HepG2 (cell line): ENCODE measurements around the gene AP4M1. TPM values are rescaled to one million over a fixed set of nuclear protein-coding genes. Genes with fewer than 3 reads are reported as not detected.
A peak's percentile ranks its signal among the peaks of the same experiment; 100 is the strongest.

ENCODE experiments used
- ARID5B ChIP-seq: IDR thresholded peaks from 2 replicates; pipeline ENCODE4 v1.4.0; 2020; ENCODE audit warnings: mild to moderate bottlenecking, missing genetic modification reagents
- ATRX ChIP-seq: sonication (generic); formaldehyde crosslinking; IDR thresholded peaks from 2 replicates; pipeline ENCODE4 v1.4.0; 2020; ENCODE audit warnings: missing genetic modification reagents, borderline replicate concordance
- CBX1 ChIP-seq: IDR thresholded peaks from one replicate; pipeline ENCODE4 v1.6.1; 2016; ENCODE audit warnings: antibody characterized with exemption, low read depth
- CBX2 ChIP-seq, 2 experiments: fragments of 200-600 bp in 1 of 2; sonication (generic); formaldehyde crosslinking in 1 of 2; IDR thresholded peaks; 2 replicates each; pipeline versions ENCODE4 v1.7.0 to v1.8.1; 2018 to 2022; ENCODE audit warnings: low read depth in 2 of 2, low read length in 1 of 2, mild to moderate bottlenecking in 1 of 2, missing genetic modification reagents in 1 of 2
- EZH2 ChIP-seq: conservative IDR thresholded peaks from 2 replicates; pipeline ENCODE4 v1.6.1; 2012; ENCODE audit warnings: mild to moderate bottlenecking, low read depth, low read length, moderate library complexity
- FOXP1 ChIP-seq, 2 experiments: fragments of 450-650 bp in 1 of 2; IDR thresholded peaks; 2 replicates each; pipeline ENCODE4 v1.6.1; 2017 to 2018; ENCODE audit warnings: antibody characterized with exemption in 1 of 2
- JUN ChIP-seq: sonication (generic); formaldehyde crosslinking; IDR thresholded peaks from 2 replicates; pipeline ENCODE4 v1.4.0; 2020; ENCODE audit warnings: mild to moderate bottlenecking, missing genetic modification reagents
- NCOA5 ChIP-seq: sonication (generic); formaldehyde crosslinking; IDR thresholded peaks from 2 replicates; pipeline ENCODE4 v1.4.0; 2020; ENCODE audit warnings: missing genetic modification reagents
- NFYC ChIP-seq: IDR thresholded peaks from 2 replicates; pipeline ENCODE4 v1.6.1; 2016; ENCODE audit warnings: missing genetic modification reagents, missing compliant biosample characterization
- PLSCR1 ChIP-seq: sonication (generic); formaldehyde crosslinking; IDR thresholded peaks from 2 replicates; pipeline ENCODE4 v1.5.0; 2020; ENCODE audit warnings: missing genetic modification reagents, mild to moderate bottlenecking, borderline replicate concordance
- SNAI1 ChIP-seq: sonication (generic); formaldehyde crosslinking; IDR thresholded peaks from 2 replicates; pipeline ENCODE4 v1.5.0; 2020; ENCODE audit warnings: mild to moderate bottlenecking, missing genetic modification reagents, borderline replicate concordance
- SP140L ChIP-seq: sonication (generic); formaldehyde crosslinking; IDR thresholded peaks from 2 replicates; pipeline ENCODE4 v1.4.0; 2020; ENCODE audit warnings: missing genetic modification reagents, borderline replicate concordance
- THAP7 ChIP-seq: sonication (generic); formaldehyde crosslinking; IDR thresholded peaks from 2 replicates; pipeline ENCODE4 v1.8.1; 2023; ENCODE audit warnings: mild to moderate bottlenecking, missing genetic modification reagents
- THYN1 ChIP-seq: sonication (generic); formaldehyde crosslinking; IDR thresholded peaks from 2 replicates; pipeline ENCODE4 v1.8.1; 2023; ENCODE audit warnings: low read depth, mild to moderate bottlenecking, moderate library complexity, missing genetic modification reagents, borderline replicate concordance
- TOE1 ChIP-seq: sonication (generic); formaldehyde crosslinking; IDR thresholded peaks from 2 replicates; pipeline ENCODE4 v1.4.0; 2020; ENCODE audit warnings: mild to moderate bottlenecking, missing genetic modification reagents
- USF2 ChIP-seq, 2 experiments: sonication (generic) in 1 of 2; formaldehyde crosslinking in 1 of 2; IDR thresholded peaks; 2 replicates each; pipeline versions ENCODE4 v1.5.1 to v1.6.1; 2011 to 2020; ENCODE audit warnings: borderline replicate concordance in 1 of 2, low read depth in 1 of 2, low read length in 1 of 2, mild to moderate bottlenecking in 1 of 2, missing genetic modification reagents in 1 of 2, moderate library complexity in 1 of 2
- ZNF326 ChIP-seq: sonication (generic); formaldehyde crosslinking; IDR thresholded peaks from 2 replicates; pipeline ENCODE4 v1.4.0; 2020; ENCODE audit warnings: missing genetic modification reagents, borderline replicate concordance
- ZNF430 ChIP-seq: sonication (generic); formaldehyde crosslinking; IDR thresholded peaks from 2 replicates; pipeline ENCODE4 v1.9.0; 2021; ENCODE audit warnings: mild to moderate bottlenecking, missing genetic modification reagents
- ZNF558 ChIP-seq: sonication (generic); formaldehyde crosslinking; IDR thresholded peaks from 2 replicates; pipeline ENCODE4 v1.9.0; 2022; ENCODE audit warnings: mild to moderate bottlenecking, missing genetic modification reagents, borderline replicate concordance
- ZNF672 ChIP-seq: sonication (generic); formaldehyde crosslinking; IDR thresholded peaks from 2 replicates; pipeline ENCODE4 v1.8.1; 2022; ENCODE audit warnings: missing genetic modification reagents
- ZNF772 ChIP-seq: sonication (generic); formaldehyde crosslinking; IDR thresholded peaks from 2 replicates; pipeline ENCODE4 v1.5.0; 2020; ENCODE audit warnings: mild to moderate bottlenecking, missing genetic modification reagents
- polyA plus RNA-seq, 8 experiments: library from polyadenylated mRNA; depleted of rRNA in 3 of 8; stranded (reverse) in 7 of 8; unstranded in 1 of 8; fragments of >200 nt; fragmentation: Illumina TruSeq in 4 of 8; extraction: Trizol in 4 of 8; gene quantifications; 2 replicates each; pipeline versions ENCODE4 v1.2.1 to v1.2.3, GENCODE V29; 2011 to 2016; ENCODE audit warnings: low read depth in 4 of 8, missing spikeins in 1 of 8, mixed read lengths in 1 of 8; ENCODE audit not compliant: insufficient read depth in 1 of 8
- total RNA-seq, 5 experiments: library from RNA; depleted of rRNA; stranded (reverse); fragments of >200 nt; fragmentation: Illumina TruSeq; extraction: Trizol; gene quantifications; 2 replicates each; pipeline ENCODE4 v1.2.3, GENCODE V29; 2016; ENCODE audit warnings: low read depth in 1 of 5

AP4M1 gene
- total and polyA plus RNA-seq, 2 of the 13 experiments (the other 11 are each of a cell fraction or from before 2014, with no cell fraction given): 6.3 to 9.7 TPM

- TF ChIP-seq CBX2 (IDR thresholded peaks at IDR 0.05; ENCODE audit: low read depth, low read length) (no peak), CBX2 (CRISPR knock-in tag; IDR thresholded peaks at IDR 0.05; ENCODE audit: low read depth) (no peak), ATRX (CRISPR knock-in tag) (no peak), ZNF326 (no peak), TOE1 (CRISPR knock-in tag) (no peak), EZH2 (no peak), ZNF672 (CRISPR knock-in tag) (no peak), NCOA5 (CRISPR knock-in tag) (no peak), USF2 (IDR thresholded peaks at IDR 0.05; ENCODE audit: low read depth, low read length) (no peak), USF2 (CRISPR knock-in tag; IDR thresholded peaks at IDR 0.05; ENCODE audit: borderline replicate concordance) (no peak), THYN1 (no peak), SNAI1 (CRISPR knock-in tag) (no peak), ZNF558 (CRISPR knock-in tag) (no peak), ZNF430 (no peak), PLSCR1 (CRISPR knock-in tag) (no peak), THAP7 (no peak), NFYC (no peak), JUN (CRISPR knock-in tag) (peak; percentile 74; the same call in 1 of the 2 replicates), CBX1 (no peak), ARID5B (CRISPR knock-in tag) (0 out of 2 replicates have a peak, but pooled peaks have one; percentile 28), SP140L (CRISPR knock-in tag) (no peak), FOXP1 (IDR thresholded peaks at IDR 0.05) (no peak), FOXP1 (CRISPR knock-in tag; IDR thresholded peaks at IDR 0.05) (peak; percentile 37; the same call in 1 of the 2 replicates), ZNF772 (CRISPR knock-in tag) (peak; percentile 54; the same call in 1 of the 2 replicates)
Measured at GRCh38 chr7:100157334-100158228, 56.1 kb downstream of the AP4M1 start (continued).
